Osteoblast (primary cell): ENCODE results near the gene HOXC9. TPM values are rescaled to one million over a fixed set of nuclear protein-coding genes. Genes with fewer than 3 reads are reported as not detected.

Source experiments
- DNase-seq: peaks from one replicate; pipeline ENCODE4 v3.0.0; 2011; ENCODE audit warnings: low spot score, mixed read lengths; ENCODE audit not compliant: insufficient read length; ENCODE audit errors: missing footprints
- H2AFZ ChIP-seq: 2 replicates; pipeline ENCODE4 v1.6.0; 2011; ENCODE audit warnings: mild to moderate bottlenecking, low read length
- H3K27ac ChIP-seq: 2 replicates; pipeline ENCODE4 v1.5.1; 2011; ENCODE audit warnings: mild to moderate bottlenecking, low read depth, low read length, moderate library complexity
- H3K27me3 ChIP-seq: 2 replicates; pipeline ENCODE4 v1.6.0; 2012; ENCODE audit warnings: mild to moderate bottlenecking, control low read depth, inconsistent platforms, low read length, moderate library complexity; ENCODE audit not compliant: insufficient read depth
- H3K36me3 ChIP-seq: 2 replicates; pipeline ENCODE4 v1.5.1; 2011; ENCODE audit warnings: mild to moderate bottlenecking, low read length, control low read depth, moderate library complexity; ENCODE audit not compliant: insufficient read depth
- H3K4me1 ChIP-seq: 2 replicates; pipeline ENCODE4 v1.5.1; 2011; ENCODE audit warnings: mild to moderate bottlenecking, low read length, control low read depth, moderate library complexity; ENCODE audit not compliant: insufficient read depth
- H3K4me2 ChIP-seq: 2 replicates; pipeline ENCODE4 v1.6.0; 2011; ENCODE audit warnings: mild to moderate bottlenecking, low read length; ENCODE audit not compliant: insufficient read depth
- H3K4me3 ChIP-seq: fragments of 200-600 bp; sonication (generic); 3 replicates; pipeline ENCODE4 v1.5.1; 2012; ENCODE audit warnings: mild to moderate bottlenecking, low read length, inconsistent platforms; ENCODE audit not compliant: insufficient read depth
- H3K79me2 ChIP-seq: 2 replicates; pipeline ENCODE4 v1.6.0; 2012; ENCODE audit warnings: mild to moderate bottlenecking, low read length, control low read depth, inconsistent platforms; ENCODE audit not compliant: insufficient read depth
- H3K9me3 ChIP-seq: 2 replicates; pipeline ENCODE4 v1.5.1; 2011; ENCODE audit warnings: low read depth, low read length, control low read depth
- H4K20me1 ChIP-seq: 2 replicates; pipeline ENCODE4 v1.6.0; 2012; ENCODE audit warnings: mild to moderate bottlenecking, low read length, control low read depth; ENCODE audit not compliant: insufficient read depth
- total RNA-seq: library from RNA; depleted of rRNA; stranded (reverse); fragments of >200 nt; gene quantifications from 2 replicates; pipeline ENCODE4 v1.2.3, GENCODE V29; 2012
- TF ChIP-seq, protein P1 (sequence below): IDR thresholded peaks from 2 replicates; pipeline ENCODE4 v1.5.1; 2011; ENCODE audit warnings: mild to moderate bottlenecking, low read depth, low read length, moderate library complexity; ENCODE audit errors: extremely low read depth

HOXC9 gene
- total RNA-seq, 1 donor, result 11.6 TPM

DNA sequence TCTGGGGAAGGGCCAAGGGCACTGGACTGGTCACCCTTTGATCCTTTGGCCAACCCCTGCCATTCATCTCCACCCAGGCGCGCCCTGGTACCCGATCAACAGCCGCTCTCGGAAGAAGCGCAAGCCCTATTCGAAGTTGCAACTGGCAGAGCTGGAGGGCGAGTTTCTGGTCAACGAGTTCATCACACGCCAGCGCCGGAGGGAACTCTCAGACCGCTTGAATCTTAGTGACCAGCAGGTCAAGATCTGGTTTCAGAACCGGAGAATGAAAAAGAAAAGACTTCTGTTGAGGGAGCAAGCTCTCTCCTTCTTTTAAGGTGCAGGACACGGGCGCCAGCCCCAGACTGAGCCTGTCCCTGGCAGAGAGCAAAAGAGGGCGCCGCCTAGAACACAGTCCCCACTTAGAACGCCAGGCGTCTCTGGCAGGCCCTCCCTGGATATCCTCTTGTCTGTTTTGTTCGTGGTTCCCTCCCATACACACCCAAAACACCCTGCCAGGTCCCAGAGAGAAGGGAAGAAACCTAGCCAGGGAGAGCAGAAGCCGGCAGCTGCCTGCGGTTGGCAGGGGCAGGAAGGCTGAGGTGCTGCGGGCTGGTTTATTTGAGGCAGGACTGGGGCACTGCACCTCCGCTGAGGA lies 43.6 kb upstream of the HOXC9 start:
- Histone ChIP-seq H3K27ac (no peak overlapping the region), H4K20me1 (no peaks in the 10 kb centered on the region), H3K36me3 (no peaks in the 10 kb centered on the region), H3K27me3 (peaks cover 100% of the 10 kb centered on the region), H3K4me2 (no peak overlapping the region), H3K4me1 (no peaks in the 10 kb centered on the region), H3K79me2 (no peaks in the 10 kb centered on the region), H2AFZ (no peak overlapping the region), H3K9me3 (no peaks in the 10 kb centered on the region), H3K4me3 (no peak overlapping the region)
- peak; percentile 80 for DNase-seq
- TF ChIP-seq, protein P1, sequence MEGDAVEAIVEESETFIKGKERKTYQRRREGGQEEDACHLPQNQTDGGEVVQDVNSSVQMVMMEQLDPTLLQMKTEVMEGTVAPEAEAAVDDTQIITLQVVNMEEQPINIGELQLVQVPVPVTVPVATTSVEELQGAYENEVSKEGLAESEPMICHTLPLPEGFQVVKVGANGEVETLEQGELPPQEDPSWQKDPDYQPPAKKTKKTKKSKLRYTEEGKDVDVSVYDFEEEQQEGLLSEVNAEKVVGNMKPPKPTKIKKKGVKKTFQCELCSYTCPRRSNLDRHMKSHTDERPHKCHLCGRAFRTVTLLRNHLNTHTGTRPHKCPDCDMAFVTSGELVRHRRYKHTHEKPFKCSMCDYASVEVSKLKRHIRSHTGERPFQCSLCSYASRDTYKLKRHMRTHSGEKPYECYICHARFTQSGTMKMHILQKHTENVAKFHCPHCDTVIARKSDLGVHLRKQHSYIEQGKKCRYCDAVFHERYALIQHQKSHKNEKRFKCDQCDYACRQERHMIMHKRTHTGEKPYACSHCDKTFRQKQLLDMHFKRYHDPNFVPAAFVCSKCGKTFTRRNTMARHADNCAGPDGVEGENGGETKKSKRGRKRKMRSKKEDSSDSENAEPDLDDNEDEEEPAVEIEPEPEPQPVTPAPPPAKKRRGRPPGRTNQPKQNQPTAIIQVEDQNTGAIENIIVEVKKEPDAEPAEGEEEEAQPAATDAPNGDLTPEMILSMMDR, result no peak

DNA sequence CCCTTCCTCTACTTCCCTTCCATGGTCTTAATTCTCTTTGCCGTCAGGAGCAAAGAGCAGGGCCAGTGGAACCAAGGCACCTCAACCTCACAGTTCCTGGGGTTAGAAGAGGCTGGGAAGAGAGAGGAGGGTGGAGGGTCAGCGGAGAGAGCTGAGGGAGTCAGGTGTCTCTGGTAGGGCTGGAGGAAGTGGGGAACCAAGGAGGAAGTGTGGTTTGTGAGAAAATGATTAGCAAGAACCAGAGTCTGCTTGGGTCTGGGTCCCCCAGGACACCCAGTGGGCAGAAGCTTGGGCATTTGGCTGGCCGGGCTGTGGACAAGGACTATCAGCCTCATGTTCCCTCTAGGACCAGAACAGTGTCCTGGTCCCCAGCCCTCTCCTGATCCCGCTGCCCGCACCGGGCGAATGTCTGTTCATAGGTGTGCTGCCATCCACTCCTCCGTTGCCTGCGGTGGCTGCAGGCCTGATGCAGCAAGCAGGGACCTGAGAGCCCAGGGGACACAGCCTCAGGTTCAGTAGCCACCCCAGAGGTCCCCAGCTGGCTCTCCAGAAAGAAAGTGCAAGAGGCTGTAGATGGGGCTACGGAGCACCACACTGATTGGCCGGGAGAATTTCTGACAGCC lies 42.9 kb upstream of the HOXC9 start:
- Histone ChIP-seq H3K27ac (no peak overlapping the region), H4K20me1 (no peaks in the 10 kb centered on the region), H3K9me3 (no peaks in the 10 kb centered on the region), H3K4me3 (no peak overlapping the region), H3K4me2 (no peak overlapping the region), H3K36me3 (no peaks in the 10 kb centered on the region), H2AFZ (no peak overlapping the region), H3K27me3 (peaks cover 100% of the 10 kb centered on the region), H3K79me2 (no peaks in the 10 kb centered on the region), H3K4me1 (no peaks in the 10 kb centered on the region)
- TF ChIP-seq, protein P1, result no peak
- peak; percentile 80 for DNase-seq

DNA sequence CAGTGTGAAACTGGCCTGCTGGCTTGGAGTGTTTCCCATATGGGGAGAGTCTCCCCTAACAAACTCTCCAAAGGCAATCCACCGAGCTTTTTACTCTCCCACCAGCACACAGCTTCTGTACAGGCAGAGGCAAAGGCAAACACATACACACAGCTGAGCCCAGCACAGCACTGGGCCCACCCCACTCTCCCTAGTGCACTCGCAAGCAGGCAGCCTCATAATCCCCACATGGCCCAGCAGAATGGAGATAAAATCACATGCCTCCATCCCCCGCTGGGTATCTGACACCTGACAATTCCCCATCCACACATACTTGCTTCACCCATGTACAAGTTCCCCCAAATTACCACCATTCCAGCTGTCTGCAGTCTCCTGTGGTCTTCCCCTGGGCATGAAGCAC lies 41.8 kb upstream of the HOXC9 start:
- no peaks in the 10 kb centered on the region for H3K36me3 ChIP-seq
- no peak overlapping the region for H3K4me3 ChIP-seq
- no peaks in the 10 kb centered on the region for H3K79me2 ChIP-seq
- H3K9me3 ChIP-seq, result no peaks in the 10 kb centered on the region
- TF ChIP-seq, protein P1, result no peak
- H2AFZ ChIP-seq, result no peak overlapping the region
- no peaks in the 10 kb centered on the region for H4K20me1 ChIP-seq
- DNase-seq, result no peak
- H3K4me1 ChIP-seq, result no peaks in the 10 kb centered on the region
- no peak overlapping the region for H3K4me2 ChIP-seq
- peaks cover 100% of the 10 kb centered on the region for H3K27me3 ChIP-seq
- no peak overlapping the region for H3K27ac ChIP-seq

DNA sequence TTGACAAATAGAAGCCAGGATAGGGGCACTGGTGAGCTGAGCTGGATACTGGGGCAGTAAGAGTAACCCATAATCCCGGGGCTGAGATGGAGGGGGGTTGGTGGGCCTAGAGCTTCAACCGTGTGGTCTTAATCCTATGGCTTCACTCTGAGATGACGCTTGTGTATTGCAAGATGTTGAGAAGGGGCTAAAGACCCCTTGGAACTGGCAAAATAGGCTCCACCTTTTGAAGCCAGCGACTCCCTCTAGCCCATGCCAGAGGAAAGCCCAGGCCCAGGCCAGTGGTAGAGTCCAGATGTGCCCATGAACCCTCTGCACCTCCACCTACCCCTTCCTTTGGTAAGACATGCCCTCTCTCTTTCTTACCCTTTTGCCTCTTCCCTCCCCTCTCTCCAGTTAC lies 40.6 kb upstream of the HOXC9 start:
- H3K27me3 ChIP-seq, result peaks cover 88% of the 10 kb centered on the region

More for the DNA sequence above, 40.6 kb upstream of the HOXC9 start:
- Histone ChIP-seq H3K36me3 (no peaks in the 10 kb centered on the region), H3K79me2 (no peaks in the 10 kb centered on the region), H3K27ac (no peak overlapping the region), H2AFZ (no peak overlapping the region), H3K4me1 (no peaks in the 10 kb centered on the region), H3K9me3 (no peaks in the 10 kb centered on the region), H4K20me1 (no peaks in the 10 kb centered on the region), H3K4me3 (no peak overlapping the region), H3K4me2 (no peak overlapping the region)
- DNase-seq, result no peak
- TF ChIP-seq, protein P1, result no peak
